ENCODE data around the gene DLX1.

DNA sequence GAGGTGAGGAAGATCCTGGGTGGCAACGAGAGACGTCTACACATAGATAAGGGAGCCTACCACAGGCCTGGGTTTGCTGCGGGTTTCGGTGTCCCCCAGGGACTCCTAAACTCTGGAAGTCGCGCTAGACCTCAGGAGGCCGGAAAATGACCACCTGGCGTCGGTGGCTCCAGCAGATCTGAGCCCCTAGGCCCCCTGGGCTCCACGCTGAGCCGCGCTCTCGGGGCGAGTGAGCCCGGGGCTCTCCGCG lies 987 bp upstream of the DLX1 start:
- no peak for TF ChIP-seq POLR2A (IDR thresholded peaks at IDR 0.05)
- TF ChIP-seq POLR2AphosphoS5 (IDR thresholded peaks at IDR 0.05): no peak
- TF ChIP-seq, protein P1, sequence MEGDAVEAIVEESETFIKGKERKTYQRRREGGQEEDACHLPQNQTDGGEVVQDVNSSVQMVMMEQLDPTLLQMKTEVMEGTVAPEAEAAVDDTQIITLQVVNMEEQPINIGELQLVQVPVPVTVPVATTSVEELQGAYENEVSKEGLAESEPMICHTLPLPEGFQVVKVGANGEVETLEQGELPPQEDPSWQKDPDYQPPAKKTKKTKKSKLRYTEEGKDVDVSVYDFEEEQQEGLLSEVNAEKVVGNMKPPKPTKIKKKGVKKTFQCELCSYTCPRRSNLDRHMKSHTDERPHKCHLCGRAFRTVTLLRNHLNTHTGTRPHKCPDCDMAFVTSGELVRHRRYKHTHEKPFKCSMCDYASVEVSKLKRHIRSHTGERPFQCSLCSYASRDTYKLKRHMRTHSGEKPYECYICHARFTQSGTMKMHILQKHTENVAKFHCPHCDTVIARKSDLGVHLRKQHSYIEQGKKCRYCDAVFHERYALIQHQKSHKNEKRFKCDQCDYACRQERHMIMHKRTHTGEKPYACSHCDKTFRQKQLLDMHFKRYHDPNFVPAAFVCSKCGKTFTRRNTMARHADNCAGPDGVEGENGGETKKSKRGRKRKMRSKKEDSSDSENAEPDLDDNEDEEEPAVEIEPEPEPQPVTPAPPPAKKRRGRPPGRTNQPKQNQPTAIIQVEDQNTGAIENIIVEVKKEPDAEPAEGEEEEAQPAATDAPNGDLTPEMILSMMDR (IDR thresholded peaks at IDR 0.05): no peak

Data from breast epithelium (tissue), 3 donors.